Heart left ventricle (tissue), 13 donors: ENCODE measurements around the gene FAM76A.

Experiments used
- POLR2A ChIP-seq, 2 donors: fragments of 450-650 bp; IDR thresholded peaks; one replicate each; pipeline ENCODE4 v1.6.1; 2017; ENCODE audit warnings: antibody characterized with exemption in 2 of 2, mild to moderate bottlenecking in 2 of 2, moderate library complexity in 2 of 2
- TF ChIP-seq, protein P1 (sequence below), 12 donors: fragments of 200-600 bp; sonication (generic) in 4 of 12; IDR thresholded peaks; one replicate each; pipeline versions ENCODE4 v1.5.0 to v1.8.0; 2018 to 2022; ENCODE audit warnings: antibody characterized with exemption in 12 of 12, mild to moderate bottlenecking in 5 of 12
- donor health status: ischemic (EF 13 %, LVEDD 7.1; RV severe dilation, severe dysfunction).
- donor health status: DM: no; HTN: yes; CAD: no.
- donor health status: DM: no; HTN: no; CAD: no.
- donor health status: ischemic (EF 25% LVEDD 6.9; RV normal size, moderate dysfunction).
- donor health status: ischemic (EF 25% LVEDD 5.7; RV mildly dilated, moderate dysfunction).
- donor health status: ischemic (EF 35%, LVEDD 5.7; RV mildly dilated, moderate dysfunction).
- donor health status: nonischemic (EF 11% LVEDD 7.7; RV severe dilation, severe dysfunction).
- donor health status: DM: yes; HTN: yes; CAD: no.
- donor health status: PGD.
- donor health status: ischemic (EF 29% LVEDD 5.4; RV normal size, mild dysfunction).
- donor health status: nonischemic (EF 23%, LVEDD 6.1; RV moderate dilation, normal function).

DNA sequence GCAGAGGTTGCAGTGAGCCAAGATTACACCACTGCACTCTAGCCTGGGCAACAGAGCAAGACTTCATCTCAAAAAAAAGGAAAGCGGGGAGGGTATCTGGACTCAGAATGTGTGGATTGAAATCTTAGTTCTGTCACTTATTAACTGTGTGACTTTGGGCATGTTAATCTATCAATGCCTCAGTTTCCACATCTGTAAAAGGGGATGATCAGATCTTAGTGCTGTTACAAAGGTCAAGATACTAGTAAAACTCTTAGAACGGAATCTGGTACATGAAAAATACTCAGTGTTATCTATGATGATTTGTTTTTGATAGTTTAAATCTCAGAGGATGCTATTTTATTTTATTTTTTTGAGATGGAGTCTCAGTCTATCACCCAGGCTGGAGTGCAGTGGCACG, 10.5 kb downstream of the FAM76A start:
- TF ChIP-seq, protein P1, sequence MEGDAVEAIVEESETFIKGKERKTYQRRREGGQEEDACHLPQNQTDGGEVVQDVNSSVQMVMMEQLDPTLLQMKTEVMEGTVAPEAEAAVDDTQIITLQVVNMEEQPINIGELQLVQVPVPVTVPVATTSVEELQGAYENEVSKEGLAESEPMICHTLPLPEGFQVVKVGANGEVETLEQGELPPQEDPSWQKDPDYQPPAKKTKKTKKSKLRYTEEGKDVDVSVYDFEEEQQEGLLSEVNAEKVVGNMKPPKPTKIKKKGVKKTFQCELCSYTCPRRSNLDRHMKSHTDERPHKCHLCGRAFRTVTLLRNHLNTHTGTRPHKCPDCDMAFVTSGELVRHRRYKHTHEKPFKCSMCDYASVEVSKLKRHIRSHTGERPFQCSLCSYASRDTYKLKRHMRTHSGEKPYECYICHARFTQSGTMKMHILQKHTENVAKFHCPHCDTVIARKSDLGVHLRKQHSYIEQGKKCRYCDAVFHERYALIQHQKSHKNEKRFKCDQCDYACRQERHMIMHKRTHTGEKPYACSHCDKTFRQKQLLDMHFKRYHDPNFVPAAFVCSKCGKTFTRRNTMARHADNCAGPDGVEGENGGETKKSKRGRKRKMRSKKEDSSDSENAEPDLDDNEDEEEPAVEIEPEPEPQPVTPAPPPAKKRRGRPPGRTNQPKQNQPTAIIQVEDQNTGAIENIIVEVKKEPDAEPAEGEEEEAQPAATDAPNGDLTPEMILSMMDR (IDR thresholded peaks at IDR 0.05) = no peak
- TF ChIP-seq POLR2A (IDR thresholded peaks at IDR 0.05) = no peak
